GM08714 (cell line): ENCODE measurements around the gene FXYD7.

ENCODE experiments used
- H3K4me3 ChIP-seq: fragments of 200-500 bp; sonication (Bioruptor generic); 2 replicates; pipeline ENCODE4 v1.5.1; 2014; ENCODE audit warnings: mild to moderate bottlenecking, low read length, inconsistent platforms
- ZNF274 ChIP-seq: IDR thresholded peaks from 2 replicates; pipeline ENCODE4 v1.6.1; 2012; ENCODE audit warnings: mild to moderate bottlenecking, low read depth, low read length

The FXYD7 gene

GRCh38 chr19:35118268-35119020 is 24.6 kb upstream of the FXYD7 start:
- TF ChIP-seq ZNF274 = no peak
- H3K4me3 ChIP-seq = no peak overlapping the region

GRCh38 chr19:35119091-35119490 is 24.0 kb upstream of the FXYD7 start:
- no peak overlapping the region for H3K4me3 ChIP-seq
- no peak for TF ChIP-seq ZNF274

GRCh38 chr19:35119578-35120155 is 23.4 kb upstream of the FXYD7 start:
- H3K4me3 ChIP-seq = no peak overlapping the region
- TF ChIP-seq ZNF274 = no peak

- H3K4me3 ChIP-seq = no peak overlapping the region
- no peak for TF ChIP-seq ZNF274
Measured at GRCh38 chr19:35120492-35120891, 22.6 kb upstream of the FXYD7 start.

- H3K4me3 ChIP-seq = no peak overlapping the region
- no peak for TF ChIP-seq ZNF274
Measured at GRCh38 chr19:35120898-35121297, 22.2 kb upstream of the FXYD7 start.

GRCh38 chr19:35122687-35123551 is 20.1 kb upstream of the FXYD7 start:
- no peak overlapping the region for H3K4me3 ChIP-seq
- no peak for TF ChIP-seq ZNF274

GRCh38 chr19:35123573-35123972 is 19.5 kb upstream of the FXYD7 start:
- no peak overlapping the region for H3K4me3 ChIP-seq

GRCh38 chr19:35124098-35125060 is 18.7 kb upstream of the FXYD7 start:
- H3K4me3 ChIP-seq = peak overlapping the region; percentile 40; the same call in 1 of the 2 replicates
- no peak for TF ChIP-seq ZNF274

More at GRCh38 chr19:35123573-35123972, 19.5 kb upstream of the FXYD7 start:
- no peak for TF ChIP-seq ZNF274

GRCh38 chr19:35125270-35125717 is 17.8 kb upstream of the FXYD7 start:
- TF ChIP-seq ZNF274 = no peak
- H3K4me3 ChIP-seq = no peak overlapping the region

- TF ChIP-seq ZNF274 = no peak
- no peak overlapping the region for H3K4me3 ChIP-seq
Measured at GRCh38 chr19:35125749-35126623, 17.1 kb upstream of the FXYD7 start.

GRCh38 chr19:35126624-35126959 is 16.5 kb upstream of the FXYD7 start:
- no peak overlapping the region for H3K4me3 ChIP-seq
- no peak for TF ChIP-seq ZNF274

GRCh38 chr19:35127871-35128270 is 15.2 kb upstream of the FXYD7 start:
- TF ChIP-seq ZNF274 = no peak

More at GRCh38 chr19:35127871-35128270, 15.2 kb upstream of the FXYD7 start:
- no peak overlapping the region for H3K4me3 ChIP-seq
